KMS-11 (cell line): Measurements from ENCODE around the gene LDLR.
A peak's percentile ranks its signal among the peaks of the same experiment; 100 is the strongest.

ENCODE experiments used
- H2AFZ ChIP-seq: fragments of 200-600 bp; sonication (generic); 2 replicates; pipeline ENCODE4 v1.6.1; 2016; ENCODE audit warnings: antibody characterized with exemption, mixed run types, low read depth
- H3K27ac ChIP-seq: fragments of 200-600 bp; sonication (generic); 2 replicates; pipeline ENCODE4 v1.6.1; 2016; ENCODE audit warnings: mild to moderate bottlenecking, mixed run types
- H3K27me3 ChIP-seq: fragments of 200-600 bp; sonication (generic); 2 replicates; pipeline ENCODE4 v1.6.1; 2017; ENCODE audit warnings: mild to moderate bottlenecking, low read depth, mixed run types, moderate library complexity; ENCODE audit not compliant: insufficient read depth
- H3K36me3 ChIP-seq: fragments of 200-600 bp; sonication (generic); 2 replicates; pipeline ENCODE4 v1.6.1; 2017; ENCODE audit warnings: mild to moderate bottlenecking, mixed run types; ENCODE audit not compliant: insufficient read depth
- H3K4me1 ChIP-seq: fragments of 200-600 bp; sonication (generic); 2 replicates; pipeline ENCODE4 v1.6.1; 2016; ENCODE audit warnings: mild to moderate bottlenecking, low read depth, mixed run types; ENCODE audit not compliant: poor library complexity, severe bottlenecking
- H3K4me2 ChIP-seq: fragments of 200-600 bp; sonication (generic); 2 replicates; pipeline ENCODE4 v1.7.0; 2016; ENCODE audit warnings: mild to moderate bottlenecking, mixed run types
- H3K4me3 ChIP-seq: fragments of 200-600 bp; sonication (generic); IDR thresholded peaks from 2 replicates; pipeline ENCODE4 v1.6.1; 2017; ENCODE audit warnings: low read depth, low read length, mixed read lengths; ENCODE audit not compliant: insufficient read depth
- H3K79me2 ChIP-seq: fragments of 200-600 bp; sonication (generic); 2 replicates; pipeline ENCODE4 v1.6.1; 2016; ENCODE audit warnings: low read depth, mixed run types; ENCODE audit not compliant: insufficient read depth
- H3K9ac ChIP-seq: fragments of 200-600 bp; sonication (generic); 2 replicates; pipeline ENCODE4 v1.6.1; 2016; ENCODE audit warnings: mild to moderate bottlenecking, mixed run types
- H4K20me1 ChIP-seq: fragments of 200-600 bp; sonication (generic); 2 replicates; pipeline ENCODE4 v1.6.1; 2016; ENCODE audit warnings: mild to moderate bottlenecking, mixed run types; ENCODE audit not compliant: insufficient read depth
- CTCF ChIP-seq: fragments of 200-600 bp; sonication (generic); conservative IDR thresholded peaks from 2 replicates; pipeline ENCODE4 v1.6.1; 2017; ENCODE audit warnings: low read depth, mild to moderate bottlenecking, antibody characterized with exemption, low read length, moderate library complexity, mixed read lengths

LDLR gene

GRCh38 chr19:11089254-11090013, at the start of gene LDLR:
Gene LDLR (plus strand): TSS chr19:11089463. CDS start chr19:11089549, 86 bp downstream.
- H3K9ac ChIP-seq: peak within 1 kb of the TSS; percentile 88
- no peak within 1 kb of the TSS for H3K4me3 ChIP-seq
- peaks cover 24% of the 10 kb centered on the region; the same call in 1 of the 2 replicates for H4K20me1 ChIP-seq
- H3K27me3 ChIP-seq: no peaks in the 10 kb centered on the region
- peaks cover 38% of the 10 kb centered on the region for H3K4me1 ChIP-seq
- H3K4me2 ChIP-seq: peak within 1 kb of the TSS; percentile 94
- TF ChIP-seq CTCF: no peak
- peak within 1 kb of the TSS; percentile 89 for H3K27ac ChIP-seq
- peaks cover 6% of the 10 kb centered on the region; the same call in 1 of the 2 replicates for H3K36me3 ChIP-seq
- H3K79me2 ChIP-seq: peaks cover 47% of the 10 kb centered on the region
- H2AFZ ChIP-seq: peak within 1 kb of the TSS; percentile 39; the same call in 1 of the 2 replicates

GRCh38 chr19:11041194-11041593, 48.1 kb upstream of the LDLR start:
- no peak for TF ChIP-seq CTCF
- no peak overlapping the region for H3K4me2 ChIP-seq
- H3K27me3 ChIP-seq: no peaks in the 10 kb centered on the region
- no peak overlapping the region for H3K4me3 ChIP-seq
- no peaks in the 10 kb centered on the region for H3K36me3 ChIP-seq
- H3K4me1 ChIP-seq: peaks cover 2% of the 10 kb centered on the region
- no peaks in the 10 kb centered on the region for H4K20me1 ChIP-seq
- no peak overlapping the region for H3K27ac ChIP-seq
- H2AFZ ChIP-seq: no peak overlapping the region
- no peaks in the 10 kb centered on the region for H3K79me2 ChIP-seq
- no peak overlapping the region for H3K9ac ChIP-seq

GRCh38 chr19:11041966-11042627, 47.2 kb upstream of the LDLR start:
- Histone ChIP-seq H3K4me1 (no peaks in the 10 kb centered on the region), H3K4me3 (no peak overlapping the region), H2AFZ (no peak overlapping the region), H3K36me3 (no peaks in the 10 kb centered on the region), H3K79me2 (no peaks in the 10 kb centered on the region), H3K27ac (no peak overlapping the region), H3K27me3 (no peaks in the 10 kb centered on the region), H3K4me2 (no peak overlapping the region), H4K20me1 (no peaks in the 10 kb centered on the region), H3K9ac (no peak overlapping the region)
- TF ChIP-seq CTCF: no peak

GRCh38 chr19:11044431-11044830, 44.8 kb upstream of the LDLR start:
- no peaks in the 10 kb centered on the region for H4K20me1 ChIP-seq

More at GRCh38 chr19:11044431-11044830, 44.8 kb upstream of the LDLR start:
- no peak for TF ChIP-seq CTCF
- no peak overlapping the region for H2AFZ ChIP-seq
- H3K4me3 ChIP-seq: no peak overlapping the region
- no peak overlapping the region for H3K27ac ChIP-seq
- peaks cover 20% of the 10 kb centered on the region for H3K4me1 ChIP-seq
- no peaks in the 10 kb centered on the region for H3K36me3 ChIP-seq
- no peak overlapping the region for H3K9ac ChIP-seq
- no peaks in the 10 kb centered on the region for H3K27me3 ChIP-seq
- H3K4me2 ChIP-seq: no peak overlapping the region
- no peaks in the 10 kb centered on the region for H3K79me2 ChIP-seq
